Measurements from ENCODE around the gene SYNE3. TPM values are rescaled to one million over a fixed set of nuclear protein-coding genes. Genes with fewer than 3 reads are reported as not detected.

The SYNE3 gene, protein sequence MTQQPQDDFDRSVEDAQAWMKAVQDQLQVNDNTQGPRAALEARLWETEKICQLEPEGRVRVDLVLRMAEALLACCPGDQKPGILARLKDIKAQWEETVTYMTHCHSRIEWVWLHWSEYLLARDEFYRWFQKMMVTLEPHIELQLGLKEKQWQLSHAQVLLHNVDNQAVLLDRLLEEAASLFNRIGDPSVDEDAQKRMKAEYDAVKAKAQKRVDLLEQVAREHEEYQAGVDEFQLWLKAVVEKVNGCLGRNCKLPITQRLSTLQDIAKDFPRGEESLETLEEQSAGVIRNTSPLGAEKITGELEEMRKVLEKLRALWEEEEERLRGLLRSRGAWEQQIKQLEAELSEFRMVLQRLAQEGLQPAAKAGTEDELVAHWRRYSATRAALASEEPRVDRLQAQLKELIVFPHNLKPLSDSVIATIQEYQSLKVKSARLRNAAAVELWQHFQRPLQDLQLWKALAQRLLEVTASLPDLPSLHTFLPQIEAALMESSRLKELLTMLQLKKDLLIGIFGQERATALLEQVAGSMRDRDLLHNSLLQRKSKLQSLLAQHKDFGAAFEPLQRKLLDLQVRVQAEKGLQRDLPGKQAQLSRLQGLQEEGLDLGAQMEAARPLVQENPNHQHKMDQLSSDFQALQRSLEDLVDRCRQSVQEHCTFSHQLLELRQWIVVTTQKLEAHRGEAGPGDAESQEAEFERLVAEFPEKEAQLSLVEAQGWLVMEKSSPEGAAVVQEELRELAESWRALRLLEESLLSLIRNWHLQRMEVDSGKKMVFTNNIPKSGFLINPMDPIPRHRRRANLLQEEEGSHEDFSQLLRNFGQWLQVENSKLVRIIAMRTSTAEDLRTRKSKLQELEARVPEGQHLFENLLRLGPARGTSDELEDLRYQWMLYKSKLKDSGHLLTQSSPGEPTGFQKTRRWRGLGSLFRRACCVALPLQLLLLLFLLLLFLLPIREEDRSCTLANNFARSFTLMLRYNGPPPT
- total RNA-seq, result 105 and 114 TPM in 2 replicates
- long read RNA-seq, full-length matches to known transcripts, result 3 of 39 reads
- long read RNA-seq, partial matches to known transcripts, result 10 of 39 reads
- long read RNA-seq, other reads (novel, unspliced or antisense), result 26 of 39 reads

DNA sequence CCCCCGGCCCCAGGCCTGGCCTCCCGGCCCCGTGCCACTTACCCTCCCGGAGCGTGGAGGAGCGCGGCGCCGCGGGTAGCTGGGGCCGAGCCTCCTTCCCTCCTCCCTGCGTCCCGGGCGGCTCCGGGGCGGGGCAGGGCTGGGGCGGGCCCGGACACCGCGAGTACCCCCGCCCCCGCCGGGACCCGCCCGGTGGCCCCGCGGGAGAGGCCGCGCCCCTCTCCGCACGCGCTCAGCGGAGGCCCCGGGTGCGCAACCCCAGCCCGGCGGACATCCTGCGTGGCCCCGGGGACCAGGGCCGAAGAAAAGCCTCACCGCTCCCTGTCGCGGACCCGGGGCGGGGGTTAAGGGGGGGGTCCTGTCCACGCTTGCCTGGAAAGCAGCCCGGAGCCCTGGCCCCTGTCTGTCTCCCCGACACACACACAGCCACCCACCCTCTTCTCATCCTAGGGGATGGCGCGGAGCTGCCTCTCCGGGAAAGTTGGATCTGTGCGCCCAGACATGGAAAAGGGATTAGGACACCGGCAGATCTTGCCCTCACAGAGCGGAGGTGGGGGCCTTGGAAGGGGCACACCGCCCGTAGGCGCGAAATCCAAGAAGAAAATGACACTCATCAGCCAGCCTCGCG lies at the start of gene SYNE3:
SYNE3 (minus strand) TSS at position 97 of the 628 bp plus-strand sequence. CDS start 40,829 bp downstream, outside the sequence.
- peak within 1 kb of the TSS; percentile 95 for H3K27ac Mint-ChIP-seq (ENCODE audit: unreplicated experiment)
- no peaks in the 10 kb centered on the region for H3K27me3 Mint-ChIP-seq (ENCODE audit: unreplicated experiment)
- DNase-seq (ENCODE audit: extremely low spot score, unreplicated experiment), result no peak
- TF ChIP-seq, protein P1, sequence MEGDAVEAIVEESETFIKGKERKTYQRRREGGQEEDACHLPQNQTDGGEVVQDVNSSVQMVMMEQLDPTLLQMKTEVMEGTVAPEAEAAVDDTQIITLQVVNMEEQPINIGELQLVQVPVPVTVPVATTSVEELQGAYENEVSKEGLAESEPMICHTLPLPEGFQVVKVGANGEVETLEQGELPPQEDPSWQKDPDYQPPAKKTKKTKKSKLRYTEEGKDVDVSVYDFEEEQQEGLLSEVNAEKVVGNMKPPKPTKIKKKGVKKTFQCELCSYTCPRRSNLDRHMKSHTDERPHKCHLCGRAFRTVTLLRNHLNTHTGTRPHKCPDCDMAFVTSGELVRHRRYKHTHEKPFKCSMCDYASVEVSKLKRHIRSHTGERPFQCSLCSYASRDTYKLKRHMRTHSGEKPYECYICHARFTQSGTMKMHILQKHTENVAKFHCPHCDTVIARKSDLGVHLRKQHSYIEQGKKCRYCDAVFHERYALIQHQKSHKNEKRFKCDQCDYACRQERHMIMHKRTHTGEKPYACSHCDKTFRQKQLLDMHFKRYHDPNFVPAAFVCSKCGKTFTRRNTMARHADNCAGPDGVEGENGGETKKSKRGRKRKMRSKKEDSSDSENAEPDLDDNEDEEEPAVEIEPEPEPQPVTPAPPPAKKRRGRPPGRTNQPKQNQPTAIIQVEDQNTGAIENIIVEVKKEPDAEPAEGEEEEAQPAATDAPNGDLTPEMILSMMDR (IDR thresholded peaks at IDR 0.05), result no peak
- H3K4me1 Mint-ChIP-seq (ENCODE audit: unreplicated experiment), result peaks cover 71% of the 10 kb centered on the region
- H3K36me3 Mint-ChIP-seq (ENCODE audit: unreplicated experiment), result peaks cover 4% of the 10 kb centered on the region
- H3K9me3 Mint-ChIP-seq (ENCODE audit: unreplicated experiment), result no peaks in the 10 kb centered on the region
- H3K4me3 Mint-ChIP-seq (ENCODE audit: unreplicated experiment), result peak within 1 kb of the TSS; percentile 83

DNA sequence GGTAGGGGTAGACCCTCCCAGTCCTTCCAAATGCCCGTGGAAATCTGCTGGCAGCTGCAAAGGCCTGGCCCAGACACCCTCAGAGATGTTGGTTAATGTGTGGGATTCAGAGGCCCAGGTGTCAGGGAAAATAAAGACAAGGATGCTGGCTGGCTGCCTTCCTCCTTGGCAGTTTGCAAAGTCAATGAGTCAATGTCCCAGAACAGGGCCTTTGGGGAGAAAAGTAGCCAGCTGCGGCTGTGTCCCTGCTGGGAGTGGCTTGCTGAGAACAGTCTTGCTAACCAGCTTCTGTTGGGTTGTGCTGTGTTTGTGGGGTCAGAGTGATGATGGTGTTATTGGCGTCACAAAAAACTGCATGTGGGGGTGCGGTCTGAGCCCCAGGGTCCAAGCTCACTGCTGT lies 47.6 kb upstream of the SYNE3 start:
- TF ChIP-seq, protein P1 (IDR thresholded peaks at IDR 0.05), result no peak
- DNase-seq (ENCODE audit: extremely low spot score, unreplicated experiment), result no peak
- no peak overlapping the region for H3K4me3 Mint-ChIP-seq (ENCODE audit: unreplicated experiment)

DNA sequence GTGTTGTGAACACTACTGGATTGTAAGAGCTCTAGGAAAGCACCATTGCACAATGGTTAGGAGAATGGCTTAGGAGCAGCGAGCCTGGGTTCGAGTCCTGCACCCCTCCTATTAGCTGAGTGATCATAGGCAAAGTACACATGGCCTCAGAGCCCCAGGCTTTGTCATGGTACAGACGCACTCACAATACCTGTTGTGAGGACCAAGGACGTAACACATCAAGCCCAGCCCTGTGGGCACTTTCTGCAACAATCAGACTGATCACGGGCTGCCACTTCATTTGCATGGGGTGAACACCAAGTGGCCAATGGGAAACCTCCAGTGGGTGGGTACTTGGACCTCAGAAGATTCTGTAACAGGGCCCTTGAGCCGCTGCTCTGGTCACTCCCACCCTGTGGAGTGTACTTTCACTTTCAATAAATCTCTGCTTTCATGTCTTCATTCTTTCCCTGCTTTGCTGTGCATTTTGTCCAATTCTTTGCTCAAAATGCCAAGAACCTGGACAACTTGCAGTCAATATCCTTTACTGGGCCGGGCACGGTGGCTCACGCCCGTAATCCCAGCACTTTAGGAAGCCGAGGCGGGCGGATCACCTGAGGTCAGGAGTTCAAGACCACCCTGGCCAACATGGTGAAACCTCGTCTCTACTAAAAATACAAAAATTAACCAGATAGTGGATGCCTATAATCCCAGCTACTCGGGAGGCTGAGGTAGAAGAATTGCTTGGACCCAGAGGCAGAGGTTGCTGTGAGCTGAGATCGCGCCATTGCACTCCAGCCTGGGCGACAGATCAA lies 46.6 kb upstream of the SYNE3 start:
- Mint-ChIP-seq H3K4me1 (ENCODE audit: unreplicated experiment) (peaks cover 7% of the 10 kb centered on the region), H3K4me3 (ENCODE audit: unreplicated experiment) (no peak overlapping the region), H3K27ac (ENCODE audit: unreplicated experiment) (peak overlapping the region; percentile 52), H3K36me3 (ENCODE audit: unreplicated experiment) (no peaks in the 10 kb centered on the region), H3K9me3 (ENCODE audit: unreplicated experiment) (no peaks in the 10 kb centered on the region), H3K27me3 (ENCODE audit: unreplicated experiment) (peaks cover 20% of the 10 kb centered on the region)
- DNase-seq (ENCODE audit: extremely low spot score, unreplicated experiment), result no peak
- TF ChIP-seq, protein P1 (IDR thresholded peaks at IDR 0.05), result no peak

More for the DNA sequence above, 47.6 kb upstream of the SYNE3 start:
- Mint-ChIP-seq H3K4me1 (ENCODE audit: unreplicated experiment) (peaks cover 7% of the 10 kb centered on the region), H3K27ac (ENCODE audit: unreplicated experiment) (no peak overlapping the region), H3K36me3 (ENCODE audit: unreplicated experiment) (no peaks in the 10 kb centered on the region), H3K9me3 (ENCODE audit: unreplicated experiment) (no peaks in the 10 kb centered on the region), H3K27me3 (ENCODE audit: unreplicated experiment) (peaks cover 27% of the 10 kb centered on the region)

DNA sequence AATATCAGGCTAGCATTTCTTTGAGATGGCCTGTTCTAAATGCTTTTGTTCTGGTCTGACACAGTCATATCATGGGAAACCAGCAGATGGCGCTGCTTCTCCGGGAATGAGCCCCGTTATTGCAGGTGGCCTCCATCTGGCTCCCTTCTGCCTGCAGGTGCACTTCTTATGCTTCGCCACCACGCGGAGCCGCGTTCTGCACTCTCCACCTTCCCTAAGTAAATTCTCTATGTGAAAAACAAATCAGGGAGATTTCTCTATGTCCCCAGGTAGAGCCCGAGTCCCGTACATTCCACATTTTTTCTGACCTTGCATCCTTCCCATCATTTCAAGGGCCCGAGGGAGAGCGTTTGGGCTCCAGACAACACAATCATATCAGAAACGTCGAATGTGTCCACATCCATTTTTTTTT lies 44.6 kb upstream of the SYNE3 start:
- Mint-ChIP-seq H3K27me3 (ENCODE audit: unreplicated experiment) (peaks cover 9% of the 10 kb centered on the region), H3K27ac (ENCODE audit: unreplicated experiment) (no peak overlapping the region), H3K4me3 (ENCODE audit: unreplicated experiment) (no peak overlapping the region), H3K9me3 (ENCODE audit: unreplicated experiment) (no peaks in the 10 kb centered on the region), H3K36me3 (ENCODE audit: unreplicated experiment) (no peaks in the 10 kb centered on the region), H3K4me1 (ENCODE audit: unreplicated experiment) (peaks cover 7% of the 10 kb centered on the region)
- TF ChIP-seq, protein P1 (IDR thresholded peaks at IDR 0.05), result peak; percentile 95
- peak; percentile 94 for DNase-seq (ENCODE audit: extremely low spot score, unreplicated experiment)

Measured in osteocyte (in vitro differentiated cells).